Testis (tissue), 3 donors: ENCODE results near the gene RIOK3. TPM values are rescaled to one million over a fixed set of nuclear protein-coding genes. Genes with fewer than 3 reads are reported as not detected.
A peak's percentile ranks its signal among the peaks of the same experiment; 100 is the strongest.
"Not testable (repeated sequence)": the region's sequence is repeated elsewhere in the genome, so short reads cannot be mapped to it uniquely, and the experiment has no call there.

Experiments
- DNase-seq: peaks from one replicate; pipeline ENCODE4 v3.0.0-alpha.2; 2019
- H3K27ac ChIP-seq, 2 donors: fragments of 200-600 bp; sonication (generic); one replicate each; pipeline ENCODE4 v1.5.1; 2019
- H3K27me3 ChIP-seq: fragments of 200-600 bp; sonication (generic); one replicate; pipeline ENCODE4 v1.5.1; 2019
- H3K36me3 ChIP-seq: fragments of 200-600 bp; sonication (generic); one replicate; pipeline ENCODE4 v1.5.1; 2017; ENCODE audit warnings: low read depth; ENCODE audit errors: missing control alignments
- H3K4me1 ChIP-seq: fragments of 200-600 bp; sonication (generic); one replicate; pipeline ENCODE4 v1.5.1; 2019
- H3K4me3 ChIP-seq, 2 donors: fragments of 200-600 bp; sonication (generic); one replicate each; pipeline ENCODE4 v1.5.1; 2017 to 2019
- H3K9me3 ChIP-seq: fragments of 200-600 bp; sonication (generic); one replicate; pipeline ENCODE4 v1.5.1; 2017
- POLR2A ChIP-seq: fragments of 450-650 bp; IDR thresholded peaks from one replicate; pipeline ENCODE4 v1.6.1; 2017; ENCODE audit warnings: antibody characterized with exemption, mild to moderate bottlenecking, moderate library complexity
- WGBS, 2 donors: methylation state at CpG; one replicate each; pipeline ENCODE4 v1.1.5; 2018; 5-methylcytosine and 5-hydroxymethylcytosine counted together
- intact Hi-C: fragments of 100-400 bp; cut with DNase I; formaldehyde crosslinking; loops from one replicate; pipeline ENCODE4 v1.15.1; 2023; ENCODE audit warnings: low total_unique reads
- polyA plus RNA-seq: library from polyadenylated mRNA; stranded (reverse); fragments of 350-450 nt; fragmentation: Illumina TruSeq; extraction: RNeasy Lipid Tissue Mini Kit (QIAGEN cat#74804); gene quantifications from one replicate; pipeline ENCODE4 v1.2.3, GENCODE V29; 2014; ENCODE audit warnings: low read depth, low replicate concordance; ENCODE audit not compliant: insufficient read depth
- total RNA-seq, 2 donors: library from RNA; depleted of rRNA; stranded (reverse); fragments of >200 nt; gene quantifications; one replicate each; pipeline ENCODE4 v1.2.3, GENCODE V29; 2016
- TF ChIP-seq, protein P1 (sequence below), 3 experiments: fragments of 450-650 bp in 2 of 3; fragments of 200-600 bp in 1 of 3; sonication (generic) in 1 of 3; IDR thresholded peaks; one replicate each; pipeline ENCODE4 v1.5.1; 2016 to 2019; ENCODE audit warnings: antibody characterized with exemption in 3 of 3, mild to moderate bottlenecking in 2 of 3, moderate library complexity in 1 of 3

Gene RIOK3
- total and polyA plus RNA-seq, 3 donors from 2014 or later = 41.7 to 76.8 (median 68.7) TPM

DNA sequence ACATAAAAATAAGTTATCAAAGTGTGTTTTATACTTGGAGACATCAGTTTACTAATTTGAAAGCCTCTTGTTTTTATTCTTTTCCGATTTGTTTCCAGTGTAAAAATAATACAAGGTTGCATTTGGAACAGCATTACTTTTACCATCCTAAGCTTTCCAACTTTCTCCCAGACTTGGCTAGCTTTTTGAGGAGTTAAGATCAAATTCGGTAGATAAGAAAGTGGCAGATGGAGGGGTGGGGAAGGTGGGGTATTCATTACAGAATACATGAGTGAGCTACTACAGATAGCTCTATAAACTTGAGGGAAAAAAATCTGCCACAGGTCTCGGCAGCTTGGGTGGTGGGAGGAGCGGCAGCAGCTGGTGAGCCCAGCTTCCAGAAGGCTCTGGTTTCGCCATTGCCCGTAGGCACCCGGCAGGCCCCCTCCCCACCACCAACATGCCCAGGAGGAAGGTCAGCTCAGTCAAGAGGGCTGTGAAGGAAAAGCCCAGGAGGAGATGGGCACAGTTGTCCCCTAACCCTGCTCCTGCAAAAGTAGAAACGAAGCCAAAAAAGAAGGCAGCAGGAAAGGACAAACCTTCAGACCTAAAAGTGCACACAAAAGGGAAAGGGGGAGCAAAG is 31.6 kb downstream of the RIOK3 start:
- Histone ChIP-seq H3K4me3 (no peak overlapping the region), H3K27me3 (no peaks in the 10 kb centered on the region), H3K9me3 (no peaks in the 10 kb centered on the region), H3K4me1 (no peaks in the 10 kb centered on the region), H3K27ac (no peak overlapping the region), H3K36me3 (no peaks in the 10 kb centered on the region)
- DNase-seq = no peak
- intact Hi-C loops = no loop called here
- WGBS, 2 donors = 66 to 70% methylated on average over 8 of the region's 8 CpGs
- TF ChIP-seq, protein P1, sequence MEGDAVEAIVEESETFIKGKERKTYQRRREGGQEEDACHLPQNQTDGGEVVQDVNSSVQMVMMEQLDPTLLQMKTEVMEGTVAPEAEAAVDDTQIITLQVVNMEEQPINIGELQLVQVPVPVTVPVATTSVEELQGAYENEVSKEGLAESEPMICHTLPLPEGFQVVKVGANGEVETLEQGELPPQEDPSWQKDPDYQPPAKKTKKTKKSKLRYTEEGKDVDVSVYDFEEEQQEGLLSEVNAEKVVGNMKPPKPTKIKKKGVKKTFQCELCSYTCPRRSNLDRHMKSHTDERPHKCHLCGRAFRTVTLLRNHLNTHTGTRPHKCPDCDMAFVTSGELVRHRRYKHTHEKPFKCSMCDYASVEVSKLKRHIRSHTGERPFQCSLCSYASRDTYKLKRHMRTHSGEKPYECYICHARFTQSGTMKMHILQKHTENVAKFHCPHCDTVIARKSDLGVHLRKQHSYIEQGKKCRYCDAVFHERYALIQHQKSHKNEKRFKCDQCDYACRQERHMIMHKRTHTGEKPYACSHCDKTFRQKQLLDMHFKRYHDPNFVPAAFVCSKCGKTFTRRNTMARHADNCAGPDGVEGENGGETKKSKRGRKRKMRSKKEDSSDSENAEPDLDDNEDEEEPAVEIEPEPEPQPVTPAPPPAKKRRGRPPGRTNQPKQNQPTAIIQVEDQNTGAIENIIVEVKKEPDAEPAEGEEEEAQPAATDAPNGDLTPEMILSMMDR (IDR thresholded peaks at IDR 0.05) = no peak
- TF ChIP-seq POLR2A = no peak

DNA sequence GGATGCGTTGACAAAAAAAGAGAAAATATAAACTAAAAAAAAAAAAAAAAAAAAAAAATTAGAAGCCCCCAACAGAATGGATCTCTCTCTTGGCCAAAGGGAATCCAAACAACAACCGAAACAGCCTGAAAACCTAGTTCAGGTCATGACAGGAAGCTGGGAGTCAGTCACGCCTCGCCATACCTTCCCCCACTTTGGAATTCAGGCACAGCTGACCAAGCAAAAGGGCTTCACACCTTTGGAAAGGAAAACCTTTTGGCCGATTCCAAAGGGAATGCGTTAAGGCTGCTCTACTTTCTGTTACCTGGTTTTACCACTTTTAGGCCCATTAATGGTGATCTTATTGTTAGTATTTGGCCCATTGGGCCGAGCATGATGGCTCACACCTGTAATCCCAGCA is 32.3 kb downstream of the RIOK3 start:
- H3K36me3 ChIP-seq = no peaks in the 10 kb centered on the region
- no peaks in the 10 kb centered on the region for H3K9me3 ChIP-seq
- H3K4me3 ChIP-seq = no peak overlapping the region
- no peak overlapping the region for H3K27ac ChIP-seq
- no peaks in the 10 kb centered on the region for H3K4me1 ChIP-seq
- no peak for TF ChIP-seq POLR2A
- TF ChIP-seq, protein P1 (IDR thresholded peaks at IDR 0.05) = no peak
- no peaks in the 10 kb centered on the region for H3K27me3 ChIP-seq
- no peak for DNase-seq
- intact Hi-C loops = no loop called here
- 89 to 91% methylated on average over 7 of the region's 7 CpGs for WGBS, 2 donors

DNA sequence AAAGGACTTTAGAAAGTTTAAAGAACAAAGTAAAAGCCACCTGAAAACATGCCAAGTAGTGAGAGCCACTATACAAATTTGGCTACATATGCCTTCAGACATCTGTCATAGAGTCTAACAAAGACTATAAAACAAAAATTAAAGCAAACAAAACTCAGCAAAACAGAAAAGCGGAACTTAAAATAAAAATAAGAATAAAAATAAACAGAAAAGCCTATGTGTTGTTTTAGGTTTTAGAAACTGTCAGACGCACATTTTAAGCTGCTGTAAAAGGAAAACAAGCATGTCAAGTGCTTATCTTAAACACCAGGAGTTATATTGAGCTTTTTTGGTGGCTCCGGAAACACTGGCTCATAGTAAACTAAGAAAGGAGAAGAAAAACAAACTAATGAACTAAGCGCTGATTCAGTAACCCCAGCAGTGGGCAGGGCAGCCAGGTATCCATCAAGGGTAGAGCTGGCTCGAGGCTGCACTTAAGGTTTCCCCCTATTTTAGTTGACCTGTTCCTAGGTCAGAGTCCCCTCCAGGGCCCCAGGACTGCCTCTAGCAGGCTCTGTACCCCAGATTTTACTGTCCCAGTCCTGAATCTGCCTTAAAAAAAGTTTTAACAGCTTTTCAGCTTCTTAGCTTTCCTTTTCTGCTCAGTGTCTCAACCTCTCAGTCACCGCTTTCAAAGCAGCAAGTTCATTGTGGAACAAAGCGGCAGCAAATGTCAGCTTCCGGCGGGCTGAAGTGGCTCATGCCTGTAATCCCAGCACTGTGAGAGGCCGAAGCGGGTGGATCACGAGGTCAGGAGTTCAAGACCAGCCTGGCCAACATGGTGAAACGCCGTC is 34.9 kb downstream of the RIOK3 start:
- Histone ChIP-seq H3K9me3 (no peaks in the 10 kb centered on the region), H3K36me3 (no peaks in the 10 kb centered on the region), H3K4me1 (no peaks in the 10 kb centered on the region), H3K4me3 (no peak overlapping the region), H3K27me3 (no peaks in the 10 kb centered on the region), H3K27ac (peak overlapping the region in 1 of 2 donors; percentile 48)
- no peak for DNase-seq
- WGBS, 2 donors = 60 to 62% methylated on average over 14 of the region's 14 CpGs
- TF ChIP-seq, protein P1 (IDR thresholded peaks at IDR 0.05) = no peak
- no peak for TF ChIP-seq POLR2A
- intact Hi-C loops = no loop called here

DNA sequence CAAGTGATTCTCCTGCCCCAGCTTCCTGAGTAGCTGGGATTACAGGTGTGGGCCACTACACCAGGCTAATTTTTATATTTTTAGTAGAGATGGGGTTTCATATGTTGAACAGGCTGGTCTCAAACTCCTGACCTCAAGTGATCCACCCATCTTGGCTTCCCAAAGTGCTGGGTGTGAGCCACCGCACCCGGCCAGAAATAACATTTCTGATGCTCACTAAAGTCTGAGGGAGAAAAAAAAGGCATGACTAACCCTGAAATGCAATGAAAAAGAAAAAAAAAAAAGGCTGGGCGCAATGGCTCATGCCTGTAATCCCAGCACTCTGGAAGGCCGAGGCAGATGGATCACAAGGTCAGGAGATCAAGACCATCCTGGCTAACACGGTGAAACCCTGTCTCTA is 36.5 kb downstream of the RIOK3 start:
- not testable (repeated sequence) for H3K4me1 ChIP-seq, DNase-seq
- WGBS, 2 donors = 65 to 66% methylated on average over 5 of the region's 5 CpGs

DNA sequence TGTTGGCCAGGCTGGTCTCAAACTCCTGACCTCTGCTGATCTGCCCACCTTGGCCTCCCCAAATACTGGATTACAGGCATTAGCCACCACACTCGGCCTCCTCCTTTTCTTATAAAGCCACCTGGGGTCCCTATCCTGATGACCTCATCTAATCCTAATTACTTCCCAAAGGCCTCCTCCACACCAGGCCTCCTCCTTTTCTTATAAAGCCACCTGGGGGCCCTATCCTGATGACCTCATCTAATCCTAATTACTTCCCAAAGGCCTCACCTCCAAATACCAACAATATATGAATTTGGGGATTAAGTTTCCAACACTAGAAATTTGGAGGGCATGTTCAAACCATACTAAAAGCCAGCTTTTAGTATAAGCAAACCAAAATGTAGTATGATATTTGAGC is 40.6 kb downstream of the RIOK3 start:
- intact Hi-C loops = no loop called here
- Histone ChIP-seq H3K4me1 (no peaks in the 10 kb centered on the region), H3K9me3 (no peaks in the 10 kb centered on the region), H3K36me3 (no peaks in the 10 kb centered on the region), H3K27me3 (no peaks in the 10 kb centered on the region), H3K27ac (no peak overlapping the region), H3K4me3 (no peak overlapping the region)
- 85 to 100% methylated on average over 1 of the region's 1 CpG for WGBS, 2 donors
- no peak for TF ChIP-seq POLR2A
- TF ChIP-seq, protein P1 (IDR thresholded peaks at IDR 0.05) = no peak
- DNase-seq = no peak

More for the DNA sequence above, 36.5 kb downstream of the RIOK3 start:
- H3K27me3 ChIP-seq, H3K9me3 ChIP-seq, H3K27ac ChIP-seq, H3K36me3 ChIP-seq, H3K4me3 ChIP-seq, intact Hi-C loops: not testable (repeated sequence)
